HG03139 (cell line): ENCODE data around the gene CCM2.

Source experiments
- ATAC-seq: cut with Tn5 transposase; IDR thresholded peaks from one replicate; pipeline ENCODE4 v1.9.1; 2021; ENCODE audit not compliant: unreplicated experiment

CCM2 gene

DNA sequence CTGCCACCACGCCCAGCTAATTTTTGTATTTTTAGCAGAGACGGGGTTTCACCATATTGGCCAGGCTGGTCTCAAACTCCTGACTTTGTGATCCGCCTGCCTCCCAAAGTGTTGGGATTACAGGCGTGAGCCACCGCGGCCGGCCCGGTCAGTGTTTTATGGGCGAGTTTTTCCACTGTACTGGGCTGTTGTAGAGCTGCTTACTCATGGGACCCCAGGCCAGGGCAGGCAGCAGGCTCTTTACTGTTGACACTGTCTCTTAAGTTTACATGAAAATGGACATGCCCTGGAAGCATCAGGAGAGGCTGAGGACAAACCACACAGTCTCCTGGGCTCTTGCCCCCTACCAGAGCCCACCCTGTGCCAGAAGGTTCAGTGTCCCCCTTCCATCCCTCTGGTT lies 77.6 kb downstream of the CCM2 start:
- no peak for ATAC-seq

DNA sequence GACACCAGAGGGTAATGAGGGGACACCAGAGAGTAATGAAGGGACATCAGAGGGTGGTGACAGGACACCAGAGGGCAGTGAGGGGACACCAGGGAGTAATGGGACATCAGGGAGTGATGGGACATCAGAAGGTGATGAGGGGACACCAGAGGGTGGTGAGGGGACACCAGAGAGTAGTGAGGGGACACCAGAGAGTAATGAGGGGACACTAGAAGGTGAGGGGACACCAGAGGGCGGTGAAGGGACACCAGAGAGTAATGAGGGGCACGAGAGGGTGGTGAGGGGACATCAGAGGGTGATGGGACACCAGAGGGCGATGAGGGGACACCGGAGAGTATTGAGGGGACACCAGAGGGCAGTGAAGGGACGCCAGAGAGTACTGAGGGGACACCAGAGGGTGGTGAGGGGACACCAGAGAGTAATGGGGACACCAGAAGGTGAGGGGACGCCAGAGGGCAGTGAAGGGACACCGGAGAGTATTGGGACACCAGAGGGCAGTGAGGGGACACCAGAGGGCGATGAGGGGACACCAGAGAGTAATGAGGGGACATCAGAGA lies 78.2 kb downstream of the CCM2 start:
- no peak for ATAC-seq

DNA sequence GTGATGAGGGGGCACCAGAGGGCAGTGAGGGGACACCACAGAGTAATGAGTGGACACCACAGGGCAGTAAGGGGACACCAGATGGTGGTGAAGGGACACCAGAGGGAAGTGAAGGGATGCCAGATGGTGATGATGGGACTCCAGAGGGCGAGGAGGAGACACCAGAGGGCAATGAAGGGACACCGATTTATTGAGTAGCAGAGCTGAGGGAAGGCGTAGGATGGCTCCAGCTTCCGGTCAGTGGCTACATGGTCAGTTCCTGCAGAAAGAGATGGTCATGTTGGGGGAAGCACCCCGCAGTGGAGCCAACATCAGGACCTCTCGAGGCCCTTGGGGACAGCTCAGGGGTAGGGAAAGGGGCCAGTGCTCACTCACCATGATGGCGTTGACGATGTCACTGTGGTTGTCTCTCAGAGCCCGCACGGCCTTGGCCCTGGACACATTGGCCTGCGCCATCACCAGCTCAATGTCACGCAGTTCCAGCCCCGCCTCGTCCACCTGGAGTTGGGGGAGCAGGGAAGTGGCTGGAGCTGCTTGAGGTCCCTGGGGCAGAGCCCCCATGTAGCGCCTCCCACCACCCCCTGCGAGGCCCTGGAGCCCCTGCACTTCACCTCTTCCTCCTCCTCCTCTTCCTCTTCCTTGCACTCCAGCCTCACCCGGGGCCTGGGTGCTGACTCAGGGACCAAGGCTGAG lies 80.4 kb downstream of the CCM2 start:
- ATAC-seq = no peak

DNA sequence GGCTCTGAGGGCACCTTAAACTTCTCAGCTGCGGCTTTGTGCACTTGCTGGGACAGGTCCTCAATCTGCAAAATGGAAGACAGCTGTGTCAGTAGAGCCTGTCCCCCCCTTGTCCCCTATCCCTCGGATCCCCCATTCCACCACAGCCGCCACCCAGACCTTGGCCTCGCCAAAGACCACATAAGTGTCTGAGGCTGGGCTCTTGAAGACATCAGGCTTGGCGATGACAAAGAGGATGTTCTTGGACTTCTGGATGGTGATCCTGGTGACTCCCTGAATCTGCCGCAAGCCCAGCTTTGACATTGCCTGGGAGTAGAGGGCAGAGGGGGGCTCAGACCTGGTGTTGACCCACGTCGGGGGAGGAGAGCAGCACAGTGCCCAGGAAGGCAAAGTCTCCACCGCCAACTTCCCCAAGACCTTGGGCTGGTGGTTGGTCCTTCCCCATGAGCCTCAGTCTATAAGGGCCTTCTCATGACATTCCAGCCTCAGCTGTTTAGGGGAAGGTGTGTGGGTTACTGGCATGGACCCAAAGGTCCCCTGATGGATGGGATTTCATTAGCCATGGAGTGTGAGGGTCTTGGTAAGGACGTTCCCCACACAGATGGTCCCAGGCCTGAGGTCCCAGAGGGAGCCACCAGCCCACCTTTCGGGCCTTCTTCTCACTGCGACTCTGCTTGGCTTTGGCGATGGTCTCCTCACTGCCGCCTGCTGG lies 81.1 kb downstream of the CCM2 start:
- no peak for ATAC-seq

GRCh38 chr7:45081670-45081974 lies 81.6 kb downstream of the CCM2 start:
- ATAC-seq = no peak

- no peak for ATAC-seq
Measured at GRCh38 chr7:45082031-45082830, 82.2 kb downstream of the CCM2 start.

DNA sequence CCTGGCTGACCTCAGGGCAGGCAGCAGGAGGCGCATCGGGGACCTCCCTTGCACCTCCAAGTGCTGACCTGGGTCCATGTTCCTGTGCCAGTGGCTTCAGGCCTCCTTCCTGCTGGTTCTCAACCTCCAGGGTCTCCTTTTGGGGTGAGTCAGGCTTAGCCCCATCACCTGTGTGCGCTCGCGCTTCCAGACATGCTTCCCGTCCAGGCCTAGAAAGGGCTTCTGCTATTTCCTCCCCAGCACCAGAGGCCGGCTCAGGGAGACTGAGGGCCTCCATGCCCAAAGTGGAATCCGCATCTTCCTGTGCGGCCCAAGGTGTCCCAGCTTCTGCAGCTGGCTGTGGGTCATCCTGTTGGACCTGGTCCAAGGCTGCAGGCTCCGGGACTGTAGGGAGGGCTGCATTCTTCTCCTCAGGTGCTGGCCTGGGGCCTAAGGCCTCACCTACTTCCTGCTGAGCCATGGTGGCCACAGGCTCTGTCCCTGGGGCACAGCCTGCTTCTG lies 82.9 kb downstream of the CCM2 start:
- ATAC-seq = no peak

DNA sequence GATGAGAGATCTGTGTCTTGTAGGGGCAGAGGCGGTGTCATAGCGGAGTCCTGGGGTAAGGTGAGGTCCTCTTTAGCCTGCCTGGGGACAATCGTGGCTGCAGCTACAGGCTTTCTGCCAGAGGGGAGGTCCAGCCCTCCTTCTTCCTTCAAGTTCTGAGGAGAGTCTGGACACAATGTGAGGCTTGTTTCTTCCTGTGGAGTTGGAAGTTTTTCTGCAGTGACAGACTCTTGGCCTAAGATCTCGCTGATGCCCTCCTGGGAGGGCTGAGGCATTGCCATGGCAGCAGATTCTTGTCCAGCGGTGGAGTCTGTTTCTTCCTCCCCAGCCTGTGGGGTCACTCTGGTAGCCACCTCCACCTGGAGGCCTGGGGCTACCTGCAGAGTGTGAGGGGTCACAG lies 84.3 kb downstream of the CCM2 start:
- no peak for ATAC-seq

GRCh38 chr7:45084901-45085618 lies 85.1 kb downstream of the CCM2 start:
- ATAC-seq = no peak

DNA sequence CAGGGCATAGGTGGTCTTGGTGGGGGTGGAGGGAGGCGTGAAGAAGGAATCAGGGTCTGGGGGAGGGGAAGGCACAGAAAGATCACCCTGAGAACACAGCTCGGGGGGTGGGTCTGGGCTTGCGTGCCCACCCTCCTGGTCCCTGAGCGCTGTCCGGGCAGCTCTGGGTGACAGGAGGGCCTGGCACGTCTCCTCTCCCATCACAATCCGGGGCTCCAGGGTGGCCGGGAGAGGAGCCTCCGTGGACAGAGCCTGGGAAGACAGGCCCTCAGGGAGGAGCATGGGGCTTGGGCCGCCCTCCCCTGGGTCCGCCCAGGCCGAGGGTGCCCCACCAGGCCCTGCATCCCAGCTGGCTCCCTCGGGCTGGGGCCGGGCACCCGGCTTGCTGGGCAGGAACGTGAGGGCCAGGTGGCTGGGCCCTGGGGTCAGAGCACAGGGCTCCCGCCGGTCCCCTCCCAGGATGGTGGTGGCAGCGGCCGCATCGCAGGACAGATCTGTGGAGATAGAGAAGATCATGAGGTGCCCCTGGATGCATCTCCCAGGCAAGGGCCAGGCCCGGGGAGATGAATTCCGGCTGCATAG lies 85.7 kb downstream of the CCM2 start:
- no peak for ATAC-seq

DNA sequence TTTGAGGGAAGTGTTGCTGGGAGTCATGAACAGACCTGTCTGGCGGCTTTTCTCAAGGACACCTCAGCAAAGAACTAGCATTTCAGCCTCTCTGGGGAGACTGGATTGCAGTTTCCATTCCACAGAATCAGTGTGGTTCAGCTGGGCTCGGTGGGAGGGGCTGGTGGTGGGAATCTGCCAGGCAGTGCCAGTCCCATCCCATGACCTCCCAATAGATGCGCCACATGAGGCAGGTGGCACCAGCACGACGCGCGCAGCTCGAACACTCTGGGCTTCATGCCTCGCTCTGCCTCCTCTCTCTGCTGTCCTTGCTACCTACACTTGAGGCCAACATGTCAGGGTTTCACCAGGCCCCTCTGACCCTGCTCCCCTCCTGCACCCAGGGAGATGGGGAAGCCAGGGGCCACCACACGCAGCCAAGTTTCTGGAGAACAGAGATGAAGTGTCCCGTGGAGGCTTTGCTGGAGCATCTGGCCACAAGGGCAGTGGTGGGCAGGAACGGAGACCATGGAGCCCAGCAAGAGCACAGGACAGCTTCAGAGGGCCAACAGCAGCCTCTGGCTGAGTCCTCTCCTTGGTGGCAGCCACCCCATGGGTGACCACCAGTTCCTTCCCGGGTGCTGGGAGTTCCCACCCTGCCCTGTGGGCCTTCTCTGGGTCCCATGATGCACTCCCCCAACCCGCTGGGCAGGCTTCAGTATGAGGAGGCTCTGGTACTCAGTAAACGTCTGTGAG lies 86.5 kb downstream of the CCM2 start:
- no peak for ATAC-seq

DNA sequence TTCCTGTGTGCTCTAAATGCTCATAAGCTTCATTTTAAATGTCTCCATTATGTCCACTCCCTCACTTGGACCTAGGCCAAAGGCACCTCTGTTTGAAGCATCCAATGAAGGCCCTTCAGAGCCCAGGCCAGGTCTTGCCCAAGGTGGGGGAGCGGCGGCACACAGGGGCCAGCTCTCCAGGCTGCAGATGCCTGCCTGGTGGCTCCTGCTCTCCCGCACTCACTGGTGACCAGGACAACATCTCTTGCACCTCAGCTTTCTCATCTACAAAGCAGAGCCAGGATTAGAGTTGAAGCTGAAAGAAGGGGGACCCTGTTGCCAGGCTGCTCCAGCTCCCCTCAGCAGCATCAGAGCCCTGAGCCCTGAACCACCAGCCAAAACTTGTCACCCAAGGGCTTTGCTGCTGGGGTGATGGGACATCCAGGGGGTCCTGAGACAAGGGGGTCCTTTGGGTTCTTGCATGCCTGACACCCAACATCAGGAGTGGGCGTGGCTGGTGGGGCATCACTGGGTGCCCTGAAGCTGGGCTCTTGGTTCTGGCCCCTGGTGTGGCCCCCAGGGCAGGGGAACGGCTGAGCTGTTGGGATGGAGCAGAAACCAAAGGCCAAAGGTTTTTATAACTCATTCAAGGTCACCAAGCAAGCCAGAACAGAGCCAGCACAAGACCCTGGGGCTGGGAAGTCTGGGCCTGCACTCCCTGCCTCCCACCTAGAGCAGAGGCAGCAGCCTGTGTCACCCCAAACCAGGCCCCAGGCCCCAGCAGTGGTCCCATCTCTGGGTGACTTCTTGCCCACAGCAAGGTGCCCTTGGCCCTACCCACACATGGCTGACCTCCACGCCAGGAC lies 87.5 kb downstream of the CCM2 start:
- ATAC-seq = no peak

DNA sequence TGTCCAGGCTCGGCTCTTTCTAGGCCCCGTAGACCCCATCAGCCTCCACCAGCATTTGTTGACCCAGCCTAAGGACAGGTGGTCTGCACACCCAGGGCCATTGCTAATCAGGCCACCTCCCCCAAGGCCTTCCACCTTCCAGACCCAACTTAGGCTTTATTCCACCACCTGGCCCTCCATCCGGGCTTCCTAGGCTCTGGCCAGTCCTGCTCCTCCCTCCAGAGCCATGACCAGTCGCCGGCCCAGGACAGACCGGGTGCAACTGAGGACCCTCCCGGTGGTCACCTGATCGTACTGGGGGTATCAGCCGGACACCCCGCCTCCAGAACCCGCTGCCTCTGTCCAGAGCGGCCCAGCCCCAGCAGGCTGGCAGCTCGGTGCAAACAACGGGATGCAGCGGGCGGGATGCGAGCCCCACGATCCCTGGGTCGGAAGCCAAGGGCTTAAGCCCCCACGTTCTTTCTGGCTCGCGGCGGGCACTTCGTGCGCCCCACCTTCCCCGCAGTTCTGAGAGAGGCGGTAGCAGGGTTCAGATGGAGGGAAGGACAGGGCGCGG lies 88.2 kb downstream of the CCM2 start:
- no peak for ATAC-seq

- ATAC-seq = no peak
Measured at GRCh38 chr7:45088821-45089340, 88.9 kb downstream of the CCM2 start, which contains the start of gene NACAD. NACAD (minus strand) TSS chr7:45088969; CDS start chr7:45088894, 75 bp downstream.

GRCh38 chr7:45089341-45089891 lies 89.4 kb downstream of the CCM2 start:
- no peak for ATAC-seq

DNA sequence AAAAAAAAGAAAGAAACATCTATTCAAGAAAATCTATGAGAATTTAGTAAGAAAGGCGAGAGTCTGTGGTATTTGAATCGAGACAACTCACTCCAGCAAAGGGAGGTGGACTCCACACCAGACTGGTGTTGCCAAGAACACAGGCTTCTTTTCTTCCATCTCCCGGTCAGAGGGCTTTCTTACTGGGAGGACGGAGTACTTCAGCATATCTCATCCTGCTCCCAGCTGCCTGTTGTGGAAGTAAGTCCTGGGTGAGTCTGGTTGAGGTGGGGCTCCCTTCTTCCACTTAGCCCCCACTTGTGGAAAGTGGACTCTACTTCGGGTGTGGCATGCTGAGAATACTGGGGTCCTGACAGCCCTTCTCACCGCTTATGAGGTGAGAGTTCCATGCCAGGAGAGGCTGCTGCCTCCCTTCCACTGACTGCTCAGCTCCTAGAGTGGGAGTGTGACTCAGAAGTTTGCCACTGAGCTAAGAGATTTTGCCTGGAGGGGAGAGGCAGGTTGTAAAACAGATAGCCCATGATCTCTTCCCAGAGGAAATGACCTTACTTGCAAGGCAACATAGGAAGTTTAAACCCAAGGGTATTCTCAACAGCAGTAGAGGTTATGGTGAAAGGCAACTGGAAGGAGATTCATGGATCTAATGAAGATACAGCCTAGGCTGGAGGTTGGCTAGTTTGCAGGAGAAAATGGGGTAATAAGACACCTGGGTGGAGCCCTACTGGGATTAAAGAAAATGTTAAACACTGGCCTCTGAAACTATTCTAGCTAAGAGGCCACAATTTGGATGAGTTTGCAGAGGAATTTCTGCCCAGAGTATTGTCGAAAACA lies 92.3 kb downstream of the CCM2 start:
- ATAC-seq = no peak

DNA sequence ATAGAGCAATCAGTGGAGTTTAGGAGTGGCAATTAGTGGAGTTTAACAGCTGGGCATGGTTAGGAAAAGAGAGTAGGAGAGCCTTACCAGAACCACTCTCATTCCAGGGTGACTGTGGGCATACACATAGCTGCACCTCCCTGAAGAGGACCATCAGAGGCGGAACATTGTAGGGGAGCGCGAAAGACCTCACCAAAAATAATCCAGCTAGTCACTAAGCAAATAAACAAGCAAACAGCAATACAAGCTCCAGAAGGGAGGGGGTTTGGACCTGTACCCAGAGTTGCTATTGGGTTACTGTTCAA lies 92.9 kb downstream of the CCM2 start:
- ATAC-seq = no peak
